Measurements from ENCODE around the gene PODNL1.
"Not testable (repeated sequence)": the region's sequence is repeated elsewhere in the genome, so short reads cannot be mapped to it uniquely, and the experiment has no call there.

Gene PODNL1

DNA sequence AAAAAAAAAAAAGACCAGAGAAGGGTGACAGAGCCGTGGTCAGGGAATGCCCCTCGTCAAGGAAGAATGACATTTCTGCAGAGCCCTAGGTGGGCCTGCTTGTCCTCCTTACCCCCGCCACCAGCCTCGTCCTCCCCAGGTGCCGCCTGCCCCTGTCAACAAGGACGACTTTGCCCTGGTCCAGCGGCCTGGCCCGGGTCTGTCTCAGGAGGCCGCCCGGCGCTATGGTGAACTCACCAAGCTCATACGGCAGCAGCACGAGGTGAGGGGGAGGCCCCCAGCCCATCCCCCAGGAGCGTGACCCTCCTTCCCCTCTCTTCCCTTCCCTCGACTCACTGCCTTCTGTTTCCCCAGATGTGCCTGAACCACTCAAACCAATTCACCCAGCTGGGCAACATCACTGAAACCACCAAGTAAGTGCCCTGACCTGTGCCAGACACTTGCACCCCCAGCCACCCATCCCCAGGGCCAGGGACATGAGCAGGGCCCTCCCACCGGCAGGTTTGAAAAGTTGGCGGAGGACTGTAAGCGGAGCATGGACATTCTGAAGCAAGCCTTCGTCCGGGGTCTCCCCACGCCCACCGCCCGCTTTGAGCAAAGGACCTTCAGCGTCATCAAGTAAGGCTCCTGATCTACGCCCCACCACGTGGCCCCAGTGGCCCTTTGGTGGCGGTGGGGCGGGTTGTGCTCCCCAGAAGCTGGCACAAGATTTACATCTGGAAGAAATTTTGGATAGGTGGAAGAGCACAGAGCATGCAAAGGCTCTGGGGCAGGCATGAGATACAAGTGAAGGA lies 14.8 kb downstream of the PODNL1 start:
- no peak for TF ChIP-seq CTCF (conservative IDR thresholded peaks at IDR 0.05; ENCODE audit: low read depth, low read length)
- DNase-seq (ENCODE audit: low read depth) = no peak
- H3K4me3 ChIP-seq (ENCODE audit: low read depth, low read length) = no peak overlapping the region

DNA sequence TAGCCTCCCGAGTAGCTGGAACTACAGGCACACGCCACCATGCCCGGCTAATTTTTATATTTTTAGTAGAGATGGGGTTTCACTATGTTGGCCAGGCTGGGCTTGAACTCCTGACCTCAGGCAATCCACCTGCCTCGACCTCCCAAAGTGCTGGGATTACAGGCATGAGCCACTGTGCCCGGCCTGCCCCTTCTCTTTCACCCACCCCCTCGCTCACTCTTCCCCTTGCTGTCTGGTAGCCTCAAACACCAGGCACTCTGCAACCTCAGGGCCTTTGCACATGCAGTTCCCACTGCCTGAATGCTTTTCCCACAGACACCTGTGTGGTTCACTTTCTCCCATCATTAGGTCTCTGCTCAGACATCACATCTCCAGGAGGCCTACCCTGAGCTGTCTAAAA lies 16.1 kb downstream of the PODNL1 start:
- not testable (repeated sequence) for DNase-seq (ENCODE audit: low read depth); H3K4me3 ChIP-seq (ENCODE audit: low read depth, low read length)

- TF ChIP-seq CTCF (conservative IDR thresholded peaks at IDR 0.05; ENCODE audit: low read depth, low read length) = no peak
- no peak overlapping the region for H3K4me3 ChIP-seq (ENCODE audit: low read depth, low read length)
- DNase-seq (ENCODE audit: low read depth) = peak; percentile 67
Measured at GRCh38 chr19:13920940-13921747, 17.1 kb downstream of the PODNL1 start.

DNA sequence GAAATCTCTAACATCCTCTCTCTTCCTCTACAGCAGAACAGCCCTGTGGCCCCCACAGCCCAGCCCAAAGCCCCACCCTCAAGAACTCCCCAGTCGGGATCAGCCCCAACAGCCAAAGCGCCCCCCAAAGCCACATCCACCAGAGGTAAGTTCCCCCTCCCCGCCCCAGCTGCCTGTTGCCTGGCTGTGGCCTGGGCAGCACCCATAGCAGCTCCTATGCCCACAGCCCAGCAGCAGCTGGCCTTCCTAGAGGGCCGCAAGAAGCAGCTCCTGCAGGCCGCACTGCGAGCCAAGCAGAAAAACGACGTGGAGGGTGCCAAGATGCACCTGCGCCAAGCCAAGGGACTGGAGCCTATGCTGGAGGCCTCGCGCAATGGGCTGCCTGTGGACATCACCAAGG lies 17.7 kb downstream of the PODNL1 start:
- H3K4me3 ChIP-seq (ENCODE audit: low read depth, low read length) = no peak overlapping the region
- no peak for DNase-seq (ENCODE audit: low read depth)
- TF ChIP-seq CTCF (conservative IDR thresholded peaks at IDR 0.05; ENCODE audit: low read depth, low read length) = no peak

GRCh38 chr19:13918726-13919411 lies 19.3 kb downstream of the PODNL1 start:
- DNase-seq (ENCODE audit: low read depth) = no peak

DNA sequence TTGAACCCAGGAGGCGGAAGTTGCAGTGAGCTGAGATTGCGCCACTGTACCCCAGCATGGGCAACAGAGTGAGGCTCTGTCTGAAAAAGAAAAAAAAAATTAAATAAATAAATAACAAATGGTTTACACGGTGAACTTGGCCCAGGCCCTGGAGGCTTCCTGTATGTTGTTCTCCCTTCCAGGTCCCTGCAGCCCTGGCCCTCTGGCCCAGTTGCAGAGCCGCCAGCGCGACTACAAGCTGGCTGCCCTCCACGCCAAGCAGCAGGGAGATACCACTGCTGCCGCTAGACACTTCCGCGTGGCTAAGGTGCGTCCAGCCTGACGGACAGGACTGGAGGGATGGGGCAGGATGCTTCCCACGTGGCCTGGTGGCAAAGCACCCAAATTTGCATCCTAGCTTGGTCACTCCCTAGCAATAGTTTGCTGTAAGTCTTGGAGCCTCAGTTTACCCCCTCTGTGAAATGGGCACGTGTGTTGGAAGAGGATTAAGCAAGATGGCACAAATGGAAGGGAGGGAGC lies 20.3 kb downstream of the PODNL1 start:
- no peak for TF ChIP-seq CTCF (conservative IDR thresholded peaks at IDR 0.05; ENCODE audit: low read depth, low read length)
- DNase-seq (ENCODE audit: low read depth) = no peak
- no peak overlapping the region for H3K4me3 ChIP-seq (ENCODE audit: low read depth, low read length)

More at GRCh38 chr19:13918726-13919411, 19.3 kb downstream of the PODNL1 start:
- no peak for TF ChIP-seq CTCF (conservative IDR thresholded peaks at IDR 0.05; ENCODE audit: low read depth, low read length)
- H3K4me3 ChIP-seq (ENCODE audit: low read depth, low read length) = no peak overlapping the region

GRCh38 chr19:13914777-13915176 lies 23.4 kb downstream of the PODNL1 start:
- no peak for TF ChIP-seq CTCF (conservative IDR thresholded peaks at IDR 0.05; ENCODE audit: low read depth, low read length)
- H3K4me3 ChIP-seq (ENCODE audit: low read depth, low read length) = no peak overlapping the region
- no peak for DNase-seq (ENCODE audit: low read depth)
